ENCODE measurements around the gene P2RY6. TPM values are rescaled to one million over a fixed set of nuclear protein-coding genes. Genes with fewer than 3 reads are reported as not detected.
A peak's percentile ranks its signal among the peaks of the same experiment; 100 is the strongest.

Gene P2RY6
- total and polyA plus RNA-seq, 2 of the 4 experiments (the other 2 are of a cell fraction) = 0.44 TPM; not detected in 1

DNA sequence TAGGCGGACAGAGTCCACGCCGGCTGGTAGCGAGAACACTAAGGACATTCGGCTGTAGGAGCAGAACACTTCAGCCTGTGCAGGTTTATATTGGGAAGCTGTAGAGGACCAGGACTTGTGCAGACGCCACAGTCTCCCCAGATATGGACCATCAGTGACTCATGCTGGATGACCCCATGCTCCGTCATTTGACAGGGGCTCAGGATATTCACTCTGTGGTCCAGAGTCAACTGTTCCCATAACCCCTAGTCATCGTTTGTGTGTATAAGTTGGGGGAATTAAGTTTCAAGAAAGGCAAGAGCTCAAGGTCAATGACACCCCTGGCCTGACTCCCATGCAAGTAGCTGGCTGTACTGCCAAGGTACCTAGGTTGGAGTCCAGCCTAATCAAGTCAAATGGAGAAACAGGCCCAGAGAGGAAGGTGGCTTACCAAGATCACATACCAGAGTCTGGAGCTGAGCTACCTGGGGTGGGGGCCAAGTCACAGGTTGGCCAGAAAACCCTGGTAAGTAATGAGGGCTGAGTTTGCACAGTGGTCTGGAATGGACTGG, 36.8 kb upstream of the P2RY6 start:
- DNase-seq = peak; percentile 15
- Histone ChIP-seq H2BK15ac (ENCODE audit: low read depth, low read length) (no peak overlapping the region), H4K8ac (ENCODE audit: low read depth in 2 of 2, low read length in 2 of 2) (no peak overlapping the region), H3K9me3 (ENCODE audit: control insufficient read depth, insufficient read depth, low read length) (no peaks in the 10 kb centered on the region), H2BK20ac (ENCODE audit: low read depth, low read length) (no peak overlapping the region), H3K4me1 (ENCODE audit: control insufficient read depth, insufficient read depth, low read length) (peaks cover 14% of the 10 kb centered on the region), H3K4me2 (ENCODE audit: low read depth, low read length) (no peak overlapping the region), H3K14ac (replicated peaks; ENCODE audit: low read depth, low read length) (no peak overlapping the region), H2BK5ac (ENCODE audit: low read depth, low read length, poor library complexity, severe bottlenecking) (no peak overlapping the region), H2AK5ac (ENCODE audit: low read depth, low read length) (no peak overlapping the region), H3K79me1 (ENCODE audit: low read depth in 1 of 2, low read length in 2 of 2) (no peaks in the 10 kb centered on the region), H3K27me3 (ENCODE audit: control insufficient read depth, insufficient read depth, low read length) (no peaks in the 10 kb centered on the region), H2BK120ac (ENCODE audit: low read depth, low read length) (no peak overlapping the region), H4K5ac (ENCODE audit: low read depth, low read length) (no peak overlapping the region), H3K36me3 (ENCODE audit: control insufficient read depth, insufficient read depth, low read length) (no peaks in the 10 kb centered on the region), H3K4me3 (ENCODE audit: insufficient read depth, low read depth, low read length) (no peak overlapping the region), H3K23ac (ENCODE audit: low read depth, low read length) (no peak overlapping the region), H3K56ac (ENCODE audit: extremely low read depth, insufficient read depth, low read length) (no peak overlapping the region), H3K9ac (ENCODE audit: low read depth, low read length) (no peak overlapping the region), H4K91ac (ENCODE audit: insufficient read depth, low read depth, low read length) (no peak overlapping the region), H3K27ac (ENCODE audit: insufficient read depth, low read length) (no peak overlapping the region), H4K20me1 (ENCODE audit: insufficient read depth, low read length) (no peaks in the 10 kb centered on the region), H3K4ac (ENCODE audit: low read depth, low read length) (no peak overlapping the region), H2AK9ac (replicated peaks; ENCODE audit: low read depth, low read length, poor library complexity) (no peak overlapping the region), H3K18ac (ENCODE audit: low read depth, low read length) (no peak overlapping the region), H3K9me1 (ENCODE audit: insufficient read depth, low read length) (peaks cover 8% of the 10 kb centered on the region), H2AFZ (replicated peaks; ENCODE audit: low read length, poor library complexity) (no peak overlapping the region)
- TF ChIP-seq MAFK (IDR thresholded peaks at IDR 0.05; ENCODE audit: low read depth, low read length) = no peak
- no peak for TF ChIP-seq SMC3 (IDR thresholded peaks at IDR 0.05; ENCODE audit: low read depth, low read length)
- 98% methylated on average over 5 of the region's 8 CpGs; no CpG with 5 or more reads in 1 of the 2 experiments for WGBS, 2 experiments (ENCODE audit: extremely low coverage in 2 of 2, insufficient read length in 1 of 2)
- BruUV-seq (replicated peaks) = no TSS peak
- ATAC-seq (ENCODE audit: low read depth) = no peak
- in situ Hi-C loops (cut with MboI; ENCODE audit: low sequenced_read_pairs) = no loop called here
- ChIA-PET POLR2A (ENCODE audit: unreplicated experiment) (no interaction called here), CTCF (interaction anchor here (0.7 kb wide), 1 partner anchor 316 kb away, joined by 4 read pairs; no protein-coding TSS in a partner anchor)
- intact Hi-C loops (cut with micrococcal nuclease) = no loop called here
- dilution Hi-C loops (cut with HindIII; ENCODE audit: low sequenced_read_pairs, unreplicated experiment) = no loop called here

Measured in IMR-90 (cell line).